ENCODE data around the gene PLEKHG5. TPM values are rescaled to one million over a fixed set of nuclear protein-coding genes. Genes with fewer than 3 reads are reported as not detected.

The PLEKHG5 gene
- total and polyA plus RNA-seq, 4 donors: 0.28 to 1.9 (median 1.1) TPM

DNA sequence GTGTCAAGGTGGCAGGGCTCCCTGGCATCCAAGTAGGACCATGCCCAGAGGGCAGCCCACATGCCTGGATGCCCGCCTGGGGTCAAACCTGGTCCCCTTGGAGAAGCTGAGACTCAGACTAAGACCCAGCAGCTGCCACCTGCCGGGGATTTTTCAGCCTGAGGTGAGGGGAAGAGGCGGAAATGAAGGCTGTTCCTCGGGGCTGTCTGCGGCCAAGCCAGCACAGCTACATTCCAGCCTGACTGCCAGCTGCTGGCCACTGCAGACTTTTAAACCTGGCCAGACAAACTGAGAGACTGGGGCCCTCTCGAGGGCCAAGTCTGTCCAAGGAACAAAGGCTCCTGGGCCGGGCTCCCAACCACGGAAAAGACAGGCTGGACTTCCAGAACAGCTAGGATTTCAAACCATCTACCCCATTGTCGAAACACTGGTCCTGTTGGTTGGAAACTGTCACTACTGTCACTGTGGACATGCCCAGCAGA, 21.9 kb upstream of the PLEKHG5 start:
- Histone ChIP-seq H3K4me3 (ENCODE audit: low read depth in 1 of 3, low read length in 3 of 3) (no peak overlapping the region), H3K27ac (ENCODE audit: low read depth in 1 of 2, low read length in 2 of 2) (no peak overlapping the region), H3K27me3 (ENCODE audit: control insufficient read depth in 4 of 4, insufficient read depth in 4 of 4, low read length in 3 of 4) (no peaks in the 10 kb centered on the region), H3K36me3 (ENCODE audit: control insufficient read depth in 4 of 4, insufficient read depth in 3 of 4, low read depth in 1 of 4, low read length in 3 of 4) (no peaks in the 10 kb centered on the region), H3K9me3 (ENCODE audit: control insufficient read depth in 4 of 4, low read length in 3 of 4) (no peaks in the 10 kb centered on the region), H3K9ac (ENCODE audit: low read depth in 1 of 2, low read length in 2 of 2) (no peak overlapping the region), H3K4me1 (ENCODE audit: control insufficient read depth in 4 of 4, insufficient read depth in 4 of 4, low read length in 3 of 4) (no peaks in the 10 kb centered on the region)
- WGBS: 90% methylated on average over 9 of the region's 9 CpGs
- no peak for DNase-seq (ENCODE audit: low spot score)
- TF ChIP-seq RXRA (IDR thresholded peaks at IDR 0.05) (no peak), GABPA (IDR thresholded peaks at IDR 0.05 in 1 of 2, conservative IDR thresholded peaks at IDR 0.05 in 1 of 2) (no peak)

- H3K27me3 ChIP-seq (ENCODE audit: control insufficient read depth in 4 of 4, insufficient read depth in 4 of 4, low read length in 3 of 4): no peaks in the 10 kb centered on the region
- H3K27ac ChIP-seq (ENCODE audit: low read depth in 1 of 2, low read length in 2 of 2): no peak overlapping the region
- TF ChIP-seq JUND (IDR thresholded peaks at IDR 0.05) (no peak), TAF1 (conservative IDR thresholded peaks at IDR 0.05) (no peak), HNF4A (conservative IDR thresholded peaks at IDR 0.05) (no peak), CTCF (IDR thresholded peaks at IDR 0.05; ENCODE audit: low read depth, low read length, missing input control) (no peak), YY1 (IDR thresholded peaks at IDR 0.05) (no peak), FOXA1 (IDR thresholded peaks at IDR 0.05) (no peak), SP1 (IDR thresholded peaks at IDR 0.05) (no peak), FOXA2 (IDR thresholded peaks at IDR 0.05) (no peak), EGR1 (IDR thresholded peaks at IDR 0.05; ENCODE audit: low read depth in 2 of 2) (no peak), GABPA (IDR thresholded peaks at IDR 0.05 in 1 of 2, conservative IDR thresholded peaks at IDR 0.05 in 1 of 2) (no peak), HNF4G (IDR thresholded peaks at IDR 0.05) (no peak), REST (IDR thresholded peaks at IDR 0.05) (no peak), NR2F2 (IDR thresholded peaks at IDR 0.05) (no peak), RAD21 (IDR thresholded peaks at IDR 0.05) (no peak), RXRA (IDR thresholded peaks at IDR 0.05) (no peak)
- TF ChIP-seq, protein P1, sequence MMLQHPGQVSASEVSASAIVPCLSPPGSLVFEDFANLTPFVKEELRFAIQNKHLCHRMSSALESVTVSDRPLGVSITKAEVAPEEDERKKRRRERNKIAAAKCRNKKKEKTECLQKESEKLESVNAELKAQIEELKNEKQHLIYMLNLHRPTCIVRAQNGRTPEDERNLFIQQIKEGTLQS (IDR thresholded peaks at IDR 0.05): no peak
- TF ChIP-seq, protein P2, sequence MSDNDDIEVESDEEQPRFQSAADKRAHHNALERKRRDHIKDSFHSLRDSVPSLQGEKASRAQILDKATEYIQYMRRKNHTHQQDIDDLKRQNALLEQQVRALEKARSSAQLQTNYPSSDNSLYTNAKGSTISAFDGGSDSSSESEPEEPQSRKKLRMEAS (IDR thresholded peaks at IDR 0.05): no peak
- TF ChIP-seq, protein P3, sequence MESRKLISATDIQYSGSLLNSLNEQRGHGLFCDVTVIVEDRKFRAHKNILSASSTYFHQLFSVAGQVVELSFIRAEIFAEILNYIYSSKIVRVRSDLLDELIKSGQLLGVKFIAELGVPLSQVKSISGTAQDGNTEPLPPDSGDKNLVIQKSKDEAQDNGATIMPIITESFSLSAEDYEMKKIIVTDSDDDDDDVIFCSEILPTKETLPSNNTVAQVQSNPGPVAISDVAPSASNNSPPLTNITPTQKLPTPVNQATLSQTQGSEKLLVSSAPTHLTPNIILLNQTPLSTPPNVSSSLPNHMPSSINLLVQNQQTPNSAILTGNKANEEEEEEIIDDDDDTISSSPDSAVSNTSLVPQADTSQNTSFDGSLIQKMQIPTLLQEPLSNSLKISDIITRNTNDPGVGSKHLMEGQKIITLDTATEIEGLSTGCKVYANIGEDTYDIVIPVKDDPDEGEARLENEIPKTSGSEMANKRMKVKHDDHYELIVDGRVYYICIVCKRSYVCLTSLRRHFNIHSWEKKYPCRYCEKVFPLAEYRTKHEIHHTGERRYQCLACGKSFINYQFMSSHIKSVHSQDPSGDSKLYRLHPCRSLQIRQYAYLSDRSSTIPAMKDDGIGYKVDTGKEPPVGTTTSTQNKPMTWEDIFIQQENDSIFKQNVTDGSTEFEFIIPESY (IDR thresholded peaks at IDR 0.05): no peak
- H3K4me1 ChIP-seq (ENCODE audit: control insufficient read depth in 4 of 4, insufficient read depth in 4 of 4, low read length in 3 of 4): no peaks in the 10 kb centered on the region
- H3K9ac ChIP-seq (ENCODE audit: low read depth in 1 of 2, low read length in 2 of 2): no peak overlapping the region
- 94% methylated on average over 8 of the region's 8 CpGs for WGBS
- no peak overlapping the region for H3K4me3 ChIP-seq (ENCODE audit: low read depth in 1 of 3, low read length in 3 of 3)
- no peaks in the 10 kb centered on the region for H3K9me3 ChIP-seq (ENCODE audit: control insufficient read depth in 4 of 4, low read length in 3 of 4)
- no peak for DNase-seq (ENCODE audit: low spot score)
- H3K36me3 ChIP-seq (ENCODE audit: control insufficient read depth in 4 of 4, insufficient read depth in 3 of 4, low read depth in 1 of 4, low read length in 3 of 4): no peaks in the 10 kb centered on the region
These were observed 21.4 kb upstream of the PLEKHG5 start for GRCh38 chr1:6512908-6513280.
